GM06990 (cell line): ENCODE measurements around the gene RPL21.
"Not testable (repeated sequence)": the region's sequence is repeated elsewhere in the genome, so short reads cannot be mapped to it uniquely, and the experiment has no call there.

Experiments
- DNase-seq: peaks from one replicate; pipeline ENCODE4 v3.0.0-alpha.2; 2011; ENCODE audit not compliant: insufficient read length; ENCODE audit errors: extremely low read depth
- H3K27me3 ChIP-seq: replicated peaks from 2 replicates; pipeline ENCODE4 v1.6.0; 2011; ENCODE audit warnings: low read length; ENCODE audit not compliant: control insufficient read depth, insufficient read depth
- H3K36me3 ChIP-seq: 2 replicates; pipeline ENCODE4 v1.5.1; 2011; ENCODE audit warnings: low read length; ENCODE audit not compliant: control insufficient read depth, insufficient read depth
- H3K4me3 ChIP-seq: replicated peaks from 2 replicates; pipeline ENCODE4 v1.5.1; 2011; ENCODE audit warnings: low read depth, mild to moderate bottlenecking, control low read depth, low read length
- CTCF ChIP-seq: IDR thresholded peaks from 2 replicates; pipeline ENCODE4 v1.5.1; 2011; ENCODE audit warnings: low read length, control low read depth, mild to moderate bottlenecking, inconsistent platforms; ENCODE audit not compliant: insufficient read depth, poor library complexity, severe bottlenecking

Gene RPL21

GRCh38 chr13:27211271-27211670, 40.1 kb upstream of the RPL21 start:
- no peak for TF ChIP-seq CTCF
- H3K4me3 ChIP-seq, result no peak overlapping the region
- no peaks in the 10 kb centered on the region for H3K27me3 ChIP-seq
- no peaks in the 10 kb centered on the region for H3K36me3 ChIP-seq
- no peak for DNase-seq

- Histone ChIP-seq H3K4me3 (no peak overlapping the region), H3K27me3 (no peaks in the 10 kb centered on the region), H3K36me3 (no peaks in the 10 kb centered on the region)
- TF ChIP-seq CTCF, result no peak
- DNase-seq, result no peak
These were observed 39.5 kb upstream of the RPL21 start for GRCh38 chr13:27211771-27212364.

- H3K4me3 ChIP-seq, H3K36me3 ChIP-seq, H3K27me3 ChIP-seq, DNase-seq: not testable (repeated sequence)
These were observed 38.0 kb upstream of the RPL21 start for GRCh38 chr13:27213386-27213785.

- not testable (repeated sequence) for DNase-seq
These were observed 33.6 kb upstream of the RPL21 start for GRCh38 chr13:27217791-27218190.

GRCh38 chr13:27218861-27219260, 32.5 kb upstream of the RPL21 start:
- H3K27me3 ChIP-seq, H3K4me3 ChIP-seq, DNase-seq, H3K36me3 ChIP-seq: not testable (repeated sequence)

More at GRCh38 chr13:27217791-27218190, 33.6 kb upstream of the RPL21 start:
- not testable (repeated sequence) for H3K36me3 ChIP-seq, H3K4me3 ChIP-seq, H3K27me3 ChIP-seq

- H3K4me3 ChIP-seq, result no peak overlapping the region
- no peaks in the 10 kb centered on the region for H3K36me3 ChIP-seq
- DNase-seq, result no peak
- no peaks in the 10 kb centered on the region for H3K27me3 ChIP-seq
- no peak for TF ChIP-seq CTCF
These were observed 31.7 kb upstream of the RPL21 start for GRCh38 chr13:27219611-27220010.

GRCh38 chr13:27222100-27222499, 29.3 kb upstream of the RPL21 start:
- DNase-seq, result peak; percentile 21
- H3K4me3 ChIP-seq, H3K27me3 ChIP-seq, H3K36me3 ChIP-seq: not testable (repeated sequence)

- H3K36me3 ChIP-seq, result no peaks in the 10 kb centered on the region
- no peaks in the 10 kb centered on the region for H3K27me3 ChIP-seq
- no peak for DNase-seq
- no peak for TF ChIP-seq CTCF
- no peak overlapping the region for H3K4me3 ChIP-seq
These were observed 24.4 kb upstream of the RPL21 start for GRCh38 chr13:27226991-27227390.
